ENCODE measurements around the gene RWDD3.

GRCh38 chr1:95232646-95233318 is 1.2 kb upstream of the RWDD3 start:
- no peak for TF ChIP-seq EZH2phosphoT487 (IDR thresholded peaks at IDR 0.05; ENCODE audit: borderline replicate concordance, low read length)
- TF ChIP-seq, protein P1, sequence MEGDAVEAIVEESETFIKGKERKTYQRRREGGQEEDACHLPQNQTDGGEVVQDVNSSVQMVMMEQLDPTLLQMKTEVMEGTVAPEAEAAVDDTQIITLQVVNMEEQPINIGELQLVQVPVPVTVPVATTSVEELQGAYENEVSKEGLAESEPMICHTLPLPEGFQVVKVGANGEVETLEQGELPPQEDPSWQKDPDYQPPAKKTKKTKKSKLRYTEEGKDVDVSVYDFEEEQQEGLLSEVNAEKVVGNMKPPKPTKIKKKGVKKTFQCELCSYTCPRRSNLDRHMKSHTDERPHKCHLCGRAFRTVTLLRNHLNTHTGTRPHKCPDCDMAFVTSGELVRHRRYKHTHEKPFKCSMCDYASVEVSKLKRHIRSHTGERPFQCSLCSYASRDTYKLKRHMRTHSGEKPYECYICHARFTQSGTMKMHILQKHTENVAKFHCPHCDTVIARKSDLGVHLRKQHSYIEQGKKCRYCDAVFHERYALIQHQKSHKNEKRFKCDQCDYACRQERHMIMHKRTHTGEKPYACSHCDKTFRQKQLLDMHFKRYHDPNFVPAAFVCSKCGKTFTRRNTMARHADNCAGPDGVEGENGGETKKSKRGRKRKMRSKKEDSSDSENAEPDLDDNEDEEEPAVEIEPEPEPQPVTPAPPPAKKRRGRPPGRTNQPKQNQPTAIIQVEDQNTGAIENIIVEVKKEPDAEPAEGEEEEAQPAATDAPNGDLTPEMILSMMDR (IDR thresholded peaks at IDR 0.05; ENCODE audit: low read depth, low read length, poor library complexity, severe bottlenecking) = no peak

Data from DOHH2 (cell line).